GM23248 (cell line): ENCODE results near the gene PTPN5. TPM values are rescaled to one million over a fixed set of nuclear protein-coding genes. Genes with fewer than 3 reads are reported as not detected.

Source experiments
- DNase-seq: peaks from one replicate; pipeline ENCODE4 v3.0.0-alpha.2; 2015
- H2AFZ ChIP-seq: fragments of 200-600 bp; sonication (generic); 2 replicates; pipeline ENCODE4 v1.6.1; 2016; ENCODE audit warnings: antibody characterized with exemption
- H3F3A ChIP-seq: fragments of 200-600 bp; sonication (generic); 2 replicates; pipeline ENCODE4 v1.6.1; 2016; ENCODE audit warnings: mild to moderate bottlenecking, antibody characterized with exemption, mixed run types; ENCODE audit not compliant: insufficient read depth
- H3K27ac ChIP-seq: fragments of 200-600 bp; sonication (generic); 2 replicates; pipeline ENCODE4 v1.5.1; 2016; ENCODE audit warnings: mild to moderate bottlenecking
- H3K27me3 ChIP-seq: fragments of 200-600 bp; sonication (generic); replicated peaks from 2 replicates; pipeline ENCODE4 v1.6.1; 2016; ENCODE audit warnings: mild to moderate bottlenecking; ENCODE audit not compliant: insufficient read depth
- H3K36me3 ChIP-seq: fragments of 200-600 bp; sonication (generic); 2 replicates; pipeline ENCODE4 v1.6.1; 2016; ENCODE audit warnings: low read depth, mild to moderate bottlenecking
- H3K4me1 ChIP-seq: fragments of 200-600 bp; sonication (generic); 2 replicates; pipeline ENCODE4 v1.6.1; 2016; ENCODE audit warnings: mild to moderate bottlenecking; ENCODE audit not compliant: insufficient read depth
- H3K4me2 ChIP-seq: fragments of 200-600 bp; sonication (generic); one replicate; pipeline ENCODE4 v1.6.1; 2016; ENCODE audit warnings: mild to moderate bottlenecking; ENCODE audit not compliant: unreplicated experiment
- H3K4me3 ChIP-seq: fragments of 200-600 bp; sonication (generic); 2 replicates; pipeline ENCODE4 v1.5.1; 2016; ENCODE audit warnings: mild to moderate bottlenecking
- H3K79me2 ChIP-seq: fragments of 200-600 bp; sonication (generic); 2 replicates; pipeline ENCODE4 v1.6.1; 2016; ENCODE audit warnings: mild to moderate bottlenecking; ENCODE audit not compliant: insufficient read depth
- H3K9ac ChIP-seq: fragments of 200-600 bp; sonication (generic); 2 replicates; pipeline ENCODE4 v1.6.1; 2016; ENCODE audit warnings: mild to moderate bottlenecking
- H3K9me2 ChIP-seq: fragments of 200-600 bp; sonication (generic); 2 replicates; pipeline ENCODE4 v1.6.1; 2016; ENCODE audit warnings: mixed run types, mild to moderate bottlenecking, moderate library complexity; ENCODE audit not compliant: insufficient read depth
- H3K9me3 ChIP-seq: fragments of 200-600 bp; sonication (generic); one replicate; pipeline ENCODE4 v1.6.1; 2017; ENCODE audit warnings: low read depth
- H4K20me1 ChIP-seq: fragments of 200-600 bp; sonication (generic); 2 replicates; pipeline ENCODE4 v1.6.0; 2016; ENCODE audit not compliant: insufficient read depth
- EZH2 ChIP-seq: fragments of 200-600 bp; sonication (generic); IDR thresholded peaks from 2 replicates; pipeline ENCODE4 v1.6.1; 2018; ENCODE audit warnings: antibody characterized with exemption, mild to moderate bottlenecking; ENCODE audit not compliant: insufficient read depth, poor library complexity, severe bottlenecking
- EZH2phosphoT487 ChIP-seq: fragments of 200-600 bp; sonication (generic); IDR thresholded peaks from 2 replicates; pipeline ENCODE4 v1.6.1; 2018; ENCODE audit warnings: antibody characterized with exemption, moderate library complexity, mild to moderate bottlenecking, low read depth; ENCODE audit not compliant: insufficient read depth
- WGBS, 2 experiments: methylation state at CpG; one replicate each; pipeline ENCODE4 v1.1.6; 2015 to 2017; ENCODE audit warnings: low lambda C conversion rate in 2 of 2, low coverage in 1 of 2; ENCODE audit errors: missing lambda C conversion rate in 2 of 2; 5-methylcytosine and 5-hydroxymethylcytosine counted together
- in situ Hi-C: fragments of 300-500 bp; cut with MboI; formaldehyde crosslinking; loops from 2 replicates; pipeline ENCODE4 v1.15.0; 2020
- polyA plus RNA-seq: library from polyadenylated mRNA; unstranded; fragments of >200 nt; fragmentation: Nextera tagmentation; extraction: Ambion mirVana; gene quantifications from 2 replicates; pipeline ENCODE4 v1.2.1, GENCODE V29; 2016
- total RNA-seq: library from RNA; depleted of rRNA; stranded (reverse); fragments of >200 nt; shearing (Covaris generic); gene quantifications from 2 replicates; pipeline ENCODE4 v1.2.3, GENCODE V29; 2014

Gene PTPN5
- total and polyA plus RNA-seq, 2 experiments from 2014 or later: not detected

DNA sequence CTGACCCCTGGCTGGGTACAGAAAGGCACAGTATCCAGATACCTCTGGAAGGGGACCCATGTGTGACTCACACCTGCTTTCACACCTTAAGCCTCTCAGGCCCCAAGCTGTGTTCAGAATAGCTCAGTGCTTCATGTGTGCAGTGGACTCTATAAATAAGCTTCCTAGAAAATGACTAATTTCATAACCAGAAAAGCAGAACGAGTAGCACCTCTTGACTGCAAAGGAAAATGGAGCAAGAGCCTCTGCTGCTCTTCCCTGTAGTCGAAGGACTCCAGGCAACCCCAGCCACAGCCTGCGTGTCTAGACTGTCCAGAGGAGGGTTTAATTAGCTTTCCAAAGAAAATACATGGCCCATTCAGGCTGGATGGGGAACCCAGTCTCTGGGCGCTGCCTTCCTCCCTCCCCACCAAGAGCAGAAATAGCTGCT is 23.1 kb downstream of the PTPN5 start:
- Histone ChIP-seq H3K27me3 (peaks cover 9% of the 10 kb centered on the region), H2AFZ (no peak overlapping the region), H3K9me3 (no peaks in the 10 kb centered on the region), H4K20me1 (no peaks in the 10 kb centered on the region), H3K4me1 (peaks cover 3% of the 10 kb centered on the region; the same call in 1 of the 2 replicates), H3K79me2 (no peaks in the 10 kb centered on the region), H3K36me3 (no peaks in the 10 kb centered on the region), H3K9me2 (no peaks in the 10 kb centered on the region), H3K9ac (no peak overlapping the region), H3K4me3 (no peak overlapping the region), H3F3A (peaks cover 8% of the 10 kb centered on the region), H3K4me2 (no peak overlapping the region), H3K27ac (no peak overlapping the region)
- in situ Hi-C loops: no loop called here
- no peak for DNase-seq
- 58% methylated on average over 4 of the region's 4 CpGs for WGBS, 2 experiments
- no peak for TF ChIP-seq EZH2
- TF ChIP-seq EZH2phosphoT487: no peak

DNA sequence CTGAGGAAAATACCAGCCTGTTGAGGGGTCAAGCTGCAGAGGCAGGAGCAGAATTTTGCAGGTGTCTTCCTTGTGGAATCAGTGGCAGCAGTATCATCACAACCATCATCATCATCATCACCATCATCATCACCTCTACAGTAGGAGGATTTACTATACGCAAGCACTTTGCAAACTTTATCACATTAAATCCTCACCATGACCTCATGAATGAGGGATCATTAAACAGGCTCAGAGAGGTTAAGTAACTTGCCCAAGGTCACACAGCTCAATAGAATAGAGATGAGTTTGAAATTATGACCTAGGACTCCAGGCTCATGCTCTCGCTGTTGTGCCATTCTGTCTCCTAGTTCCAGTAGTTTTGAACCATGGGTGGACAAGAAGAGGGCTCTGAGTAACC is 25.6 kb downstream of the PTPN5 start:
- Histone ChIP-seq H3K36me3 (no peaks in the 10 kb centered on the region), H2AFZ (no peak overlapping the region), H3K9me3 (no peaks in the 10 kb centered on the region), H3K27me3 (no peaks in the 10 kb centered on the region), H3K4me3 (no peak overlapping the region), H3K9ac (no peak overlapping the region), H3F3A (peaks cover 11% of the 10 kb centered on the region), H3K4me1 (peaks cover 7% of the 10 kb centered on the region; the same call in 1 of the 2 replicates), H3K4me2 (no peak overlapping the region), H3K27ac (no peak overlapping the region), H3K79me2 (no peaks in the 10 kb centered on the region), H3K9me2 (no peaks in the 10 kb centered on the region), H4K20me1 (no peaks in the 10 kb centered on the region)
- in situ Hi-C loops: no loop called here
- DNase-seq: no peak
- TF ChIP-seq EZH2phosphoT487 (no peak), EZH2 (no peak)
- WGBS, 2 experiments: 94 to 95% methylated on average over 2 of the region's 2 CpGs

DNA sequence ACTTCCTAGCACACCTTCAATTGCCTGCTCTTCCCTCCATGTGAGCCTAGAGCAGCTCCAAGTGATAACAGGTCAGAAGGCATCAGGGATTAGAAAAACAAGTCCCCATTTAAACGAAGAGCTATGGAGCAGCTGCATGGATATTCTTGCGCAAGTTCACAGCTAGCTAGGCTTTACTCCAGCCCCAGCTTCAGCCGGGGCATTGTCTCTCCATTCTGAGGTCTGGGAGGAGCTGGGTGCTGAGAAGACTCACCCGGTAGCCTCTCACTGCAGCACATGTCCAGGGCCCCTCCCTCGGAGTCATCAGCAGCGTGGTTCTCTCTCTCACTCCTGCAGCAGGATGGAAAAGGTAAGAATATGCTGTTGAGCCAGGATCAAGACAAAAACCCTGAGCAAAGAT is 26.0 kb downstream of the PTPN5 start:
- peak; percentile 39 for DNase-seq
- no peaks in the 10 kb centered on the region for H3K9me3 ChIP-seq
- no peak overlapping the region for H3K9ac ChIP-seq
- H3K4me2 ChIP-seq: no peak overlapping the region
- no peak overlapping the region for H2AFZ ChIP-seq
- no peaks in the 10 kb centered on the region for H3K9me2 ChIP-seq
- TF ChIP-seq EZH2 (no peak), EZH2phosphoT487 (no peak)
- H3K4me1 ChIP-seq: peaks cover 7% of the 10 kb centered on the region; the same call in 1 of the 2 replicates
- no peaks in the 10 kb centered on the region for H4K20me1 ChIP-seq
- H3K4me3 ChIP-seq: no peak overlapping the region
- H3K36me3 ChIP-seq: no peaks in the 10 kb centered on the region
- no peaks in the 10 kb centered on the region for H3K27me3 ChIP-seq
- H3K27ac ChIP-seq: no peak overlapping the region
- WGBS, 2 experiments: 39 to 44% methylated on average over 6 of the region's 6 CpGs
- peaks cover 11% of the 10 kb centered on the region for H3F3A ChIP-seq
- no peaks in the 10 kb centered on the region for H3K79me2 ChIP-seq
- in situ Hi-C loops: no loop called here

DNA sequence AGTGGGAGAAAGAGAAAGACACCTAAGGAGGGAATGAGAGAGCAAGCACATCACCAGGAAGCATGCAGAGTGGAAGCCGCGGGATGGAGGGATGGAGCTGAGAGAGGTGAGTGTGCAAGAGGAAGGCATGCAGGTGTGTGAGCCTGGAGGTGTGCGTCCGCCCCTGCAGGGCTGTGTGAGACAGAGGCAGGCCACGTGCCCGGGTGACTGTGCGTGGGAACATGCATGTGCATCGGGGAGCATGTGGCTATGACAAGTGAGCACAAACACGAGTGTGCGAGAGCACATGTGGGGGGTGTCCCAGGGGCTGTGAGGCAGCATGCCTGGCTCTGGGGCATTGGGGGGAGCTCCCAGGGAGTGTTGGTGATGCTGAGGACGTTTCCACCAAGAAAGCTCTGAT is 29.9 kb downstream of the PTPN5 start:
- H3K9ac ChIP-seq: no peak overlapping the region
- H4K20me1 ChIP-seq: no peaks in the 10 kb centered on the region
- 74 to 85% methylated on average over 6 to 11 of the region's 11 CpGs for WGBS, 2 experiments
- no peaks in the 10 kb centered on the region for H3K27me3 ChIP-seq
- no peak overlapping the region for H3K4me3 ChIP-seq
- no peaks in the 10 kb centered on the region for H3K79me2 ChIP-seq
- no peak overlapping the region for H2AFZ ChIP-seq
- DNase-seq: no peak
- no peaks in the 10 kb centered on the region for H3K9me3 ChIP-seq
- in situ Hi-C loops: no loop called here
- H3F3A ChIP-seq: peaks cover 11% of the 10 kb centered on the region
- H3K27ac ChIP-seq: no peak overlapping the region
- peaks cover 7% of the 10 kb centered on the region; the same call in 1 of the 2 replicates for H3K4me1 ChIP-seq
- TF ChIP-seq EZH2phosphoT487 (no peak), EZH2 (no peak)
- no peaks in the 10 kb centered on the region for H3K9me2 ChIP-seq
- H3K36me3 ChIP-seq: no peaks in the 10 kb centered on the region
- H3K4me2 ChIP-seq: no peak overlapping the region

DNA sequence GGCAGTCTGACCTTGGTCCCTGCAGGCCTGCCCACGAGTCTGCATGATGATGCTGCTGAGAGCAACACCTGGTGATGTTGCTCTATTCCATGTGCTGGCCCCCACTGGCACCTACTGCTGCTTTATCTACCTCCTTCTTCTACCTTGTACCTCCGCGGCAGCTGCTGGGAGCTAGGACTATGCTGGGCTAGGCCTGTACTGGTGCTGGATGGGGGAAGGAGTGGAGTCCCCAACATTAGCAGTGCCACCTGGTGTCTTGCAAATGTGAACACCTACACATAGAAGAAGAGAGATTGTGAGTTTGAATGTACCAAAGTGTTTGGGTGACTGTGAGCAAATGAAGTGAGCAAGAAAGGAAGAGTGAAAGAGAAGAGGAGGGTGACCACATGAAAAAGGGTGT is 30.5 kb downstream of the PTPN5 start:
- H3K4me2 ChIP-seq: no peak overlapping the region
- H3K9ac ChIP-seq: no peak overlapping the region
- H3F3A ChIP-seq: peaks cover 11% of the 10 kb centered on the region
- H3K9me2 ChIP-seq: no peaks in the 10 kb centered on the region
- no peak overlapping the region for H2AFZ ChIP-seq
- TF ChIP-seq EZH2phosphoT487: no peak
- TF ChIP-seq EZH2: no peak
- peaks cover 7% of the 10 kb centered on the region; the same call in 1 of the 2 replicates for H3K4me1 ChIP-seq
- H3K27ac ChIP-seq: no peak overlapping the region
- no peaks in the 10 kb centered on the region for H3K27me3 ChIP-seq
- H3K9me3 ChIP-seq: no peaks in the 10 kb centered on the region
- H3K79me2 ChIP-seq: no peaks in the 10 kb centered on the region
- no peak for DNase-seq
- H4K20me1 ChIP-seq: no peaks in the 10 kb centered on the region
- WGBS, 2 experiments: 60 to 72% methylated on average over 3 of the region's 3 CpGs
- H3K4me3 ChIP-seq: no peak overlapping the region
- in situ Hi-C loops: no loop called here
- H3K36me3 ChIP-seq: no peaks in the 10 kb centered on the region
